Endothelial cell of umbilical vein (primary cell): ENCODE data around the gene KANSL1.

Experiments
- JUN ChIP-seq: IDR thresholded peaks from 2 replicates; pipeline ENCODE4 v1.6.1; 2011; ENCODE audit warnings: borderline replicate concordance, low read depth; ENCODE audit not compliant: insufficient read length, insufficient read depth
- POLR2AphosphoS5 ChIP-seq: IDR thresholded peaks from 2 replicates; pipeline ENCODE4 v1.6.1; 2012; ENCODE audit warnings: low read depth, mild to moderate bottlenecking, control low read depth, low read length, moderate library complexity; ENCODE audit not compliant: insufficient read depth
- TF ChIP-seq, protein P1 (sequence below), 2 donors: IDR thresholded peaks; 1 replicate in 1 of 2; 2 replicates in 1 of 2; pipeline ENCODE4 v1.5.1; 2011; ENCODE audit warnings: low read length in 2 of 2, mild to moderate bottlenecking in 2 of 2, moderate library complexity in 2 of 2, control low read depth in 1 of 2, inconsistent platforms in 1 of 2, low read depth in 1 of 2; ENCODE audit not compliant: insufficient read depth in 1 of 2; ENCODE audit errors: extremely low read depth in 1 of 2

DNA sequence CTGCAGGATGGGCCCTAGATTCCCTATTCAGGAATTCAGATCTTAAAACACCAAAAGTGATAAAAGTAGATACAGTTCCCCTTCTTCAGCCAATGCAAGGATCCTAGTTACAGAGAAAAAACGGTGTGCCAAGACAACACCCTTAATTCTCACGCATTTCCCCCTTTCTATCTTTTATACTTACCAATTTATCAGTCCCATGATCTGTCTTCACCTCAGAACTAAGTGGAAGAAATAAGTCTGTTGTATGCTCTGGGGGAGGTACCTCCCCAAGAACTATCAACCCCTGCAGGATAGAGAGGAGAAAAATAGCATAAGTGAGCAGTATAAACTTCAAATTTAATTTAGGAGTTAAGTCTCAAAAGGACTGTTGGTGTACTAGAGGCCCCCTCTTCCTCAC, 111.0 kb downstream of the KANSL1 start:
- TF ChIP-seq JUN, result no peak
- TF ChIP-seq, protein P1, sequence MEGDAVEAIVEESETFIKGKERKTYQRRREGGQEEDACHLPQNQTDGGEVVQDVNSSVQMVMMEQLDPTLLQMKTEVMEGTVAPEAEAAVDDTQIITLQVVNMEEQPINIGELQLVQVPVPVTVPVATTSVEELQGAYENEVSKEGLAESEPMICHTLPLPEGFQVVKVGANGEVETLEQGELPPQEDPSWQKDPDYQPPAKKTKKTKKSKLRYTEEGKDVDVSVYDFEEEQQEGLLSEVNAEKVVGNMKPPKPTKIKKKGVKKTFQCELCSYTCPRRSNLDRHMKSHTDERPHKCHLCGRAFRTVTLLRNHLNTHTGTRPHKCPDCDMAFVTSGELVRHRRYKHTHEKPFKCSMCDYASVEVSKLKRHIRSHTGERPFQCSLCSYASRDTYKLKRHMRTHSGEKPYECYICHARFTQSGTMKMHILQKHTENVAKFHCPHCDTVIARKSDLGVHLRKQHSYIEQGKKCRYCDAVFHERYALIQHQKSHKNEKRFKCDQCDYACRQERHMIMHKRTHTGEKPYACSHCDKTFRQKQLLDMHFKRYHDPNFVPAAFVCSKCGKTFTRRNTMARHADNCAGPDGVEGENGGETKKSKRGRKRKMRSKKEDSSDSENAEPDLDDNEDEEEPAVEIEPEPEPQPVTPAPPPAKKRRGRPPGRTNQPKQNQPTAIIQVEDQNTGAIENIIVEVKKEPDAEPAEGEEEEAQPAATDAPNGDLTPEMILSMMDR (IDR thresholded peaks at IDR 0.05; ENCODE audit: extremely low read depth in 1 of 2, insufficient read depth in 1 of 2, low read depth in 1 of 2, low read length in 2 of 2), result no peak
- no peak for TF ChIP-seq POLR2AphosphoS5
